ENCODE results near the gene RPS6KA2.
"Not testable (repeated sequence)": the region's sequence is repeated elsewhere in the genome, so short reads cannot be mapped to it uniquely, and the experiment has no call there.

The RPS6KA2 gene

GRCh38 chr6:166553563-166554271, 73.3 kb downstream of the RPS6KA2 start:
- no peak for DNase-seq (ENCODE audit: low read depth in 2 of 2)

- no peak for DNase-seq (ENCODE audit: low read depth in 2 of 2)
Observed at GRCh38 chr6:166552600-166552999, 74.5 kb downstream of the RPS6KA2 start.

- DNase-seq (ENCODE audit: low read depth in 2 of 2): no peak
Observed at GRCh38 chr6:166551754-166552495, 75.1 kb downstream of the RPS6KA2 start.

GRCh38 chr6:166546653-166547052, 80.4 kb downstream of the RPS6KA2 start:
- DNase-seq (ENCODE audit: low read depth in 2 of 2): no peak

- no peak for DNase-seq (ENCODE audit: low read depth in 2 of 2)
Observed at GRCh38 chr6:166545156-166546034, 81.7 kb downstream of the RPS6KA2 start.

GRCh38 chr6:166544296-166544605, 82.8 kb downstream of the RPS6KA2 start:
- no peak for DNase-seq (ENCODE audit: low read depth in 2 of 2)

GRCh38 chr6:166543603-166544295, 83.3 kb downstream of the RPS6KA2 start:
- no peak for DNase-seq (ENCODE audit: low read depth in 2 of 2)

GRCh38 chr6:166542580-166542912, 84.5 kb downstream of the RPS6KA2 start:
- no peak for DNase-seq (ENCODE audit: low read depth in 2 of 2)

- no peak for DNase-seq (ENCODE audit: low read depth in 2 of 2)
Observed at GRCh38 chr6:166541876-166542579, 85.0 kb downstream of the RPS6KA2 start.

- no peak for DNase-seq (ENCODE audit: low read depth in 2 of 2)
Observed at GRCh38 chr6:166541366-166541765, 85.7 kb downstream of the RPS6KA2 start.

- DNase-seq (ENCODE audit: low read depth in 2 of 2): peak; percentile 54 to 63
Observed at GRCh38 chr6:166540631-166541331, 86.3 kb downstream of the RPS6KA2 start.

- DNase-seq (ENCODE audit: low read depth in 2 of 2): no peak
Observed at GRCh38 chr6:166539543-166539942, 87.5 kb downstream of the RPS6KA2 start.

- DNase-seq (ENCODE audit: low read depth in 2 of 2): not testable (repeated sequence)
Observed at GRCh38 chr6:166539011-166539385, 88.1 kb downstream of the RPS6KA2 start.

GRCh38 chr6:166538297-166539010, 88.6 kb downstream of the RPS6KA2 start:
- no peak for DNase-seq (ENCODE audit: low read depth in 2 of 2)

- no peak for DNase-seq (ENCODE audit: low read depth in 2 of 2)
Observed at GRCh38 chr6:166534658-166535406, 92.2 kb downstream of the RPS6KA2 start.

- no peak for DNase-seq (ENCODE audit: low read depth in 2 of 2)
Observed at GRCh38 chr6:166533205-166533824, 93.7 kb downstream of the RPS6KA2 start.

- DNase-seq (ENCODE audit: low read depth in 2 of 2): no peak
Observed at GRCh38 chr6:166532302-166532701, 94.7 kb downstream of the RPS6KA2 start.

GRCh38 chr6:166530211-166531095, 96.6 kb downstream of the RPS6KA2 start:
- DNase-seq (ENCODE audit: low read depth in 2 of 2): no peak

Data from stimulated activated CD8-positive, alpha-beta memory T cell treated with anti-CD3 and anti-CD28 coated beads, Interleukin-7, amount 100 ng/mL, for 4 hours (primary cell).